MM.1S (cell line): ENCODE measurements around the gene GSTP1.
A peak's percentile ranks its signal among the peaks of the same experiment; 100 is the strongest.
"Not testable (repeated sequence)": the region's sequence is repeated elsewhere in the genome, so short reads cannot be mapped to it uniquely, and the experiment has no call there.

ENCODE experiments used
- DNase-seq: peaks from one replicate; pipeline ENCODE4 v3.0.0-alpha.2; 2015
- H2AFZ ChIP-seq: fragments of 300-600 bp; sonication (generic); 2 replicates; pipeline ENCODE4 v1.6.0; 2016; ENCODE audit warnings: antibody characterized with exemption, low read length
- H3F3A ChIP-seq: fragments of 300-600 bp; sonication (generic); 2 replicates; pipeline ENCODE4 v1.6.1; 2016; ENCODE audit warnings: mild to moderate bottlenecking, antibody characterized with exemption, low read length, moderate library complexity, mixed read lengths; ENCODE audit not compliant: insufficient read depth
- H3K27ac ChIP-seq: fragments of 300-600 bp; sonication (generic); 2 replicates; pipeline ENCODE4 v1.5.1; 2016; ENCODE audit warnings: mild to moderate bottlenecking, low read length
- H3K27me3 ChIP-seq: fragments of 300-600 bp; sonication (generic); replicated peaks from 2 replicates; pipeline ENCODE4 v1.6.0; 2016; ENCODE audit warnings: low read length; ENCODE audit not compliant: insufficient read depth
- H3K36me3 ChIP-seq: fragments of 300-600 bp; sonication (generic); replicated peaks from 2 replicates; pipeline ENCODE4 v1.6.1; 2016; ENCODE audit warnings: mild to moderate bottlenecking, low read length, mixed read lengths; ENCODE audit not compliant: insufficient read depth
- H3K4me1 ChIP-seq: fragments of 300-600 bp; sonication (generic); 2 replicates; pipeline ENCODE4 v1.6.1; 2016; ENCODE audit warnings: low read length, mixed read lengths
- H3K4me2 ChIP-seq: fragments of 300-600 bp; sonication (generic); 2 replicates; pipeline ENCODE4 v1.6.0; 2016; ENCODE audit warnings: low read depth, low read length
- H3K4me3 ChIP-seq: fragments of 300-600 bp; sonication (generic); 2 replicates; pipeline ENCODE4 v1.5.1; 2016; ENCODE audit warnings: low read length, mixed read lengths
- H3K79me2 ChIP-seq: fragments of 300-600 bp; sonication (generic); 2 replicates; pipeline ENCODE4 v1.6.1; 2016; ENCODE audit warnings: mixed run types, low read length, mixed read lengths
- H3K9ac ChIP-seq: fragments of 300-600 bp; sonication (generic); 2 replicates; pipeline ENCODE4 v1.6.1; 2016; ENCODE audit warnings: low read length, mixed read lengths
- H3K9me2 ChIP-seq: fragments of 300-600 bp; sonication (generic); replicated peaks from 2 replicates; pipeline ENCODE4 v1.6.1; 2016; ENCODE audit warnings: mild to moderate bottlenecking, low read length, mixed read lengths; ENCODE audit not compliant: insufficient read depth
- H3K9me3 ChIP-seq: fragments of 300-600 bp; sonication (generic); replicated peaks from 2 replicates; pipeline ENCODE4 v1.6.1; 2016; ENCODE audit warnings: mild to moderate bottlenecking, low read length, mixed read lengths; ENCODE audit not compliant: insufficient read depth
- H4K20me1 ChIP-seq: fragments of 300-600 bp; sonication (generic); 2 replicates; pipeline ENCODE4 v1.6.1; 2016; ENCODE audit warnings: mild to moderate bottlenecking, low read length, moderate library complexity, mixed read lengths; ENCODE audit not compliant: insufficient read depth
- CTCF ChIP-seq: fragments of 300-600 bp; sonication (generic); IDR thresholded peaks from 2 replicates; pipeline ENCODE4 v1.5.1; 2016; ENCODE audit warnings: antibody characterized with exemption, low read length, mixed read lengths
- EZH2 ChIP-seq: fragments of 300-600 bp; sonication (generic); optimal IDR thresholded peaks from 2 replicates; pipeline ENCODE3; 2017; ENCODE audit warnings: low read depth, mild to moderate bottlenecking, antibody characterized with exemption, low read length, mixed read lengths
- EZH2phosphoT487 ChIP-seq: fragments of 300-600 bp; sonication (generic); IDR thresholded peaks from 2 replicates; pipeline ENCODE4 v1.6.1; 2018; ENCODE audit warnings: antibody characterized with exemption, low read length

GSTP1 gene

GRCh38 chr11:67599149-67599548, 15.5 kb downstream of the GSTP1 start:
- Histone ChIP-seq H4K20me1 (no peaks in the 10 kb centered on the region), H3F3A (peaks cover 4% of the 10 kb centered on the region; the same call in 1 of the 2 replicates), H3K36me3 (no peaks in the 10 kb centered on the region), H3K27me3 (no peaks in the 10 kb centered on the region), H3K4me1 (peaks cover 22% of the 10 kb centered on the region), H3K4me3 (no peak overlapping the region), H2AFZ (no peak overlapping the region), H3K79me2 (no peaks in the 10 kb centered on the region), H3K9ac (no peak overlapping the region), H3K9me2 (no peaks in the 10 kb centered on the region), H3K4me2 (no peak overlapping the region), H3K27ac (no peak overlapping the region), H3K9me3 (no peaks in the 10 kb centered on the region)
- no peak for DNase-seq
- TF ChIP-seq EZH2phosphoT487 (no peak), CTCF (no peak), EZH2 (no peak)

GRCh38 chr11:67600324-67601029, 16.9 kb downstream of the GSTP1 start:
- no peaks in the 10 kb centered on the region for H3K9me3 ChIP-seq
- peak overlapping the region; percentile 41; the same call in 1 of the 2 replicates for H3K9ac ChIP-seq
- H3F3A ChIP-seq, result peaks cover 4% of the 10 kb centered on the region; the same call in 1 of the 2 replicates
- no peaks in the 10 kb centered on the region for H3K79me2 ChIP-seq
- DNase-seq, result peak; percentile 72
- H3K4me3 ChIP-seq, result peak overlapping the region; percentile 25
- H3K4me1 ChIP-seq, result peaks cover 22% of the 10 kb centered on the region
- no peaks in the 10 kb centered on the region for H3K36me3 ChIP-seq
- peak overlapping the region; percentile 90 for H3K4me2 ChIP-seq
- H3K27me3 ChIP-seq, result no peaks in the 10 kb centered on the region
- no peaks in the 10 kb centered on the region for H4K20me1 ChIP-seq
- no peaks in the 10 kb centered on the region for H3K9me2 ChIP-seq
- peak overlapping the region; percentile 74 for H2AFZ ChIP-seq
- no peak for TF ChIP-seq CTCF
- TF ChIP-seq EZH2phosphoT487, result no peak
- TF ChIP-seq EZH2, result no peak
- peak overlapping the region; percentile 70; the same call in 1 of the 2 replicates for H3K27ac ChIP-seq

- peak overlapping the region; percentile 25 for H3K4me3 ChIP-seq
Measured at GRCh38 chr11:67601098-67601497, 17.5 kb downstream of the GSTP1 start.

GRCh38 chr11:67604119-67604518, 20.5 kb downstream of the GSTP1 start:
- H3K9ac ChIP-seq, DNase-seq: not testable (repeated sequence)

More at GRCh38 chr11:67601098-67601497, 17.5 kb downstream of the GSTP1 start:
- no peak overlapping the region for H3K9ac ChIP-seq
- H3K79me2 ChIP-seq, result no peaks in the 10 kb centered on the region
- no peaks in the 10 kb centered on the region for H3K9me3 ChIP-seq
- H3K9me2 ChIP-seq, result no peaks in the 10 kb centered on the region
- no peak for TF ChIP-seq CTCF
- no peak for TF ChIP-seq EZH2phosphoT487
- TF ChIP-seq EZH2, result no peak
- no peaks in the 10 kb centered on the region for H3K36me3 ChIP-seq
- DNase-seq, result no peak
- H4K20me1 ChIP-seq, result no peaks in the 10 kb centered on the region
- H3F3A ChIP-seq, result peaks cover 6% of the 10 kb centered on the region
- peaks cover 22% of the 10 kb centered on the region for H3K4me1 ChIP-seq
- peak overlapping the region; percentile 90 for H3K4me2 ChIP-seq
- peak overlapping the region; percentile 70; the same call in 1 of the 2 replicates for H3K27ac ChIP-seq
- peak overlapping the region; percentile 74 for H2AFZ ChIP-seq
- no peaks in the 10 kb centered on the region for H3K27me3 ChIP-seq

More at GRCh38 chr11:67604119-67604518, 20.5 kb downstream of the GSTP1 start:
- not testable (repeated sequence) for H3K4me2 ChIP-seq, H3K4me3 ChIP-seq, H4K20me1 ChIP-seq, H3K27ac ChIP-seq, H2AFZ ChIP-seq, H3K27me3 ChIP-seq, H3K36me3 ChIP-seq, H3K9me2 ChIP-seq, H3K9me3 ChIP-seq, H3F3A ChIP-seq
- Histone ChIP-seq H3K79me2 (peaks cover 23% of the 10 kb centered on the region), H3K4me1 (peaks cover 22% of the 10 kb centered on the region)
